NCI-H748 (cell line): ENCODE data around the gene EIF2B4.
"Not testable (repeated sequence)": the region's sequence is repeated elsewhere in the genome, so short reads cannot be mapped to it uniquely, and the experiment has no call there.

ENCODE experiments used
- DNase-seq: peaks from one replicate; lab custom pipeline; 2025; ENCODE audit not compliant: unreplicated experiment; lab: John Stamatoyannopoulos, UW

The EIF2B4 gene

GRCh38 chr2:27378096-27378808, 8.1 kb upstream of the EIF2B4 start:
- no peak for DNase-seq

GRCh38 chr2:27377618-27378095, 7.5 kb upstream of the EIF2B4 start:
- DNase-seq = no peak

GRCh38 chr2:27376866-27377617, 6.9 kb upstream of the EIF2B4 start:
- DNase-seq = no peak

- no peak for DNase-seq
Measured at GRCh38 chr2:27376151-27376865, 6.2 kb upstream of the EIF2B4 start.

GRCh38 chr2:27375513-27376099, 5.5 kb upstream of the EIF2B4 start:
- DNase-seq = no peak

- no peak for DNase-seq
Measured at GRCh38 chr2:27373567-27373966, 3.4 kb upstream of the EIF2B4 start.

GRCh38 chr2:27372937-27373336, 2.8 kb upstream of the EIF2B4 start:
- no peak for DNase-seq

GRCh38 chr2:27370816-27371620, 880 bp upstream of the EIF2B4 start:
- peak; percentile 48 for DNase-seq

- peak; percentile 80 for DNase-seq
Measured at GRCh38 chr2:27369471-27370025, 590 bp downstream of the EIF2B4 start.

GRCh38 chr2:27363933-27364332, 6.2 kb downstream of the EIF2B4 start:
- no peak for DNase-seq

GRCh38 chr2:27362678-27363420, 7.3 kb downstream of the EIF2B4 start:
- DNase-seq = no peak

GRCh38 chr2:27356382-27357181, 13.6 kb downstream of the EIF2B4 start, which contains the start of gene GTF3C2:
GTF3C2 (minus strand) TSS chr2:27356764; CDS start chr2:27343554, 13,210 bp downstream.
- peak; percentile 99 for DNase-seq

GRCh38 chr2:27356056-27356381, 14.1 kb downstream of the EIF2B4 start:
- peak; percentile 73 for DNase-seq

- DNase-seq = no peak
Measured at GRCh38 chr2:27354597-27354927, 15.6 kb downstream of the EIF2B4 start.

GRCh38 chr2:27353762-27354596, 16.2 kb downstream of the EIF2B4 start:
- no peak for DNase-seq

- DNase-seq = not testable (repeated sequence)
Measured at GRCh38 chr2:27353386-27353761, 16.8 kb downstream of the EIF2B4 start.

- no peak for DNase-seq
Measured at GRCh38 chr2:27351802-27352598, 18.1 kb downstream of the EIF2B4 start.
